Tibial artery (tissue), 4 donors: Measurements from ENCODE around the gene UCK2.

ENCODE experiments used
- DNase-seq, 2 donors: peaks; one replicate each; pipeline ENCODE4 v3.0.0-alpha.2; 2019
- H3K27ac ChIP-seq, 2 donors: fragments of 200-600 bp; sonication (generic) in 1 of 2; 1 replicate in 1 of 2; 2 replicates in 1 of 2; pipeline ENCODE4 v1.5.1; 2018 to 2019; ENCODE audit warnings: mild to moderate bottlenecking in 1 of 2
- H3K27me3 ChIP-seq, 2 donors: fragments of 200-600 bp; sonication (generic) in 1 of 2; one replicate each; pipeline versions ENCODE4 v1.5.1 to v1.6.0; 2016 to 2019
- H3K36me3 ChIP-seq, 3 donors: fragments of 200-600 bp; sonication (generic) in 2 of 3; one replicate each; pipeline ENCODE4 v1.5.1; 2016 to 2019; ENCODE audit warnings: mild to moderate bottlenecking in 2 of 3
- H3K4me1 ChIP-seq, 4 donors: fragments of 200-600 bp; sonication (generic) in 2 of 4; 1 replicate in 3 of 4; 2 replicates in 1 of 4; pipeline ENCODE4 v1.5.1; 2016 to 2019
- H3K4me3 ChIP-seq, 2 donors: fragments of 200-600 bp; sonication (generic) in 1 of 2; 1 replicate in 1 of 2; 2 replicates in 1 of 2; pipeline ENCODE4 v1.5.1; 2018 to 2019; ENCODE audit warnings: mild to moderate bottlenecking in 2 of 2
- H3K9me3 ChIP-seq, 3 donors: fragments of 200-600 bp; sonication (generic) in 1 of 3; one replicate each; pipeline ENCODE4 v1.5.1; 2016 to 2019
- intact Hi-C: fragments of 100-400 bp; cut with DNase I; formaldehyde crosslinking; loops from one replicate; pipeline ENCODE4 v1.15.0; 2023; ENCODE audit warnings: low total_unique reads
- TF ChIP-seq, protein P1 (sequence below), 2 experiments: fragments of 200-600 bp in 1 of 2; fragments of 450-650 bp in 1 of 2; IDR thresholded peaks; one replicate each; pipeline ENCODE4 v1.5.1; 2017 to 2019; ENCODE audit warnings: antibody characterized with exemption in 2 of 2, mild to moderate bottlenecking in 1 of 2, moderate library complexity in 1 of 2

The UCK2 gene

DNA sequence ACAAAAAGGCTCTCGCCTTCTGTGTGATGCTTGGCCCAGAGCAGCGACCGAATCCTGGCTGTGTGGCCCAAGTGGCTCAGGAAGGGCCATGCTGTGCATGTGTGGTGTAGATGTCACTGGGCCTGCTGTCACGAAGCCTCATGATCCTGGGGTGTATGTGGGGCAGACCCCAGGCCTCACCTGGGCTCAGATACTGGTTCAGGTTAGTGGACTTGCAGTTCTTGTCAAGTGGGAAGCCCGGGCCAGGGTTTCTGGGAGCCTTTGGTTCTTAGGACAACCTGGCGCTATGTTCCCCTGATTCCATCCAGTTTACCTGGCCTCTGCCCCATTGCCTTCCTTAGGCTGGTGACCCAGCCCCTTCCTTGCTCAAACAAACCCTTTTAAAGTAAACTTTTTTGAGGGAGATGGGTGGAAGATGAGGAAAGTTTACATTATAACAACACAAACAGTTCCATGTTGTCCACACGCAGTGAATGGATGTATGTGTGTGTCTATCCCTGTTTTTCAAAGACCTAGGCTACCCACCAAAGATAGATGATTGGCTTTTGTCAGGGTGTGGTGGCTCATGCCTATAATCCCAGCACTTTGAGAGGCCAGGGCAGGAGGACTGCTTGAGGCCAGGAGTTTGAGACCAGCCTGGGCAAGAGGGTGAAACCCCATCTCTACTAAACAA lies 84.3 kb downstream of the UCK2 start:
- peaks cover 12 to 43% (median 19%) of the 10 kb centered on the region in 3 donors for H3K36me3 ChIP-seq
- intact Hi-C loops, result loop anchor here (2.0 to 5.0 kb wide), 3 partner anchors 194 to 524 kb away; no protein-coding TSS in a partner anchor
- no peak overlapping the region for H3K27ac ChIP-seq
- no peak overlapping the region for H3K4me3 ChIP-seq
- no peaks in the 10 kb centered on the region for H3K27me3 ChIP-seq
- DNase-seq, result no peak
- peaks cover 0 to 5% (median 2%) of the 10 kb centered on the region in 4 donors for H3K4me1 ChIP-seq
- no peaks in the 10 kb centered on the region for H3K9me3 ChIP-seq
- TF ChIP-seq, protein P1, sequence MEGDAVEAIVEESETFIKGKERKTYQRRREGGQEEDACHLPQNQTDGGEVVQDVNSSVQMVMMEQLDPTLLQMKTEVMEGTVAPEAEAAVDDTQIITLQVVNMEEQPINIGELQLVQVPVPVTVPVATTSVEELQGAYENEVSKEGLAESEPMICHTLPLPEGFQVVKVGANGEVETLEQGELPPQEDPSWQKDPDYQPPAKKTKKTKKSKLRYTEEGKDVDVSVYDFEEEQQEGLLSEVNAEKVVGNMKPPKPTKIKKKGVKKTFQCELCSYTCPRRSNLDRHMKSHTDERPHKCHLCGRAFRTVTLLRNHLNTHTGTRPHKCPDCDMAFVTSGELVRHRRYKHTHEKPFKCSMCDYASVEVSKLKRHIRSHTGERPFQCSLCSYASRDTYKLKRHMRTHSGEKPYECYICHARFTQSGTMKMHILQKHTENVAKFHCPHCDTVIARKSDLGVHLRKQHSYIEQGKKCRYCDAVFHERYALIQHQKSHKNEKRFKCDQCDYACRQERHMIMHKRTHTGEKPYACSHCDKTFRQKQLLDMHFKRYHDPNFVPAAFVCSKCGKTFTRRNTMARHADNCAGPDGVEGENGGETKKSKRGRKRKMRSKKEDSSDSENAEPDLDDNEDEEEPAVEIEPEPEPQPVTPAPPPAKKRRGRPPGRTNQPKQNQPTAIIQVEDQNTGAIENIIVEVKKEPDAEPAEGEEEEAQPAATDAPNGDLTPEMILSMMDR (IDR thresholded peaks at IDR 0.05), result no peak

DNA sequence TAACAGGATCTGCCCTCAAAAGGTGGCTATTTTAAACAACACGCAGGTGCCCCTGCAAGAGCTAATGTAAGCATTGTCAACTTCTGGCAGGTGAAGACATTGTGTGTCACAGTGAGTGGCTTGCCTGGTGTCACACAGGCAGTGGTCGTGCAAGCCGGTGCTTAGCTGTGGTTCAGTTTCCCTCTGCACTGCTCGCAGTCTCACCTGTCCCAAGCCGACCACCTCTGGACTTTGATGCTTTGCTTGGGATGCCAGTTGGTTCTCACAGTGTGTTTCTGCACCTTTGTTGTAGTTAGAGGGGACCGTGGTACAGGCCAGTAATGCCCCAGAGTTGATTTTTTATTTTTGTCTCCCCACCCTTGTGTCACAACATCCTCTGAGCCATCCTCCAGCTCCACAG lies 85.2 kb downstream of the UCK2 start:
- Histone ChIP-seq H3K4me3 (no peak overlapping the region), H3K9me3 (no peaks in the 10 kb centered on the region), H3K36me3 (peaks cover 6 to 35% (median 16%) of the 10 kb centered on the region in 3 donors), H3K27me3 (no peaks in the 10 kb centered on the region), H3K4me1 (peaks cover 0 to 5% (median 2%) of the 10 kb centered on the region in 4 donors), H3K27ac (no peak overlapping the region)
- DNase-seq, result no peak
- TF ChIP-seq, protein P1 (IDR thresholded peaks at IDR 0.05), result no peak
- intact Hi-C loops, result loop anchor here (2.0 to 5.0 kb wide), 3 partner anchors 195 to 525 kb away; no protein-coding TSS in a partner anchor

DNA sequence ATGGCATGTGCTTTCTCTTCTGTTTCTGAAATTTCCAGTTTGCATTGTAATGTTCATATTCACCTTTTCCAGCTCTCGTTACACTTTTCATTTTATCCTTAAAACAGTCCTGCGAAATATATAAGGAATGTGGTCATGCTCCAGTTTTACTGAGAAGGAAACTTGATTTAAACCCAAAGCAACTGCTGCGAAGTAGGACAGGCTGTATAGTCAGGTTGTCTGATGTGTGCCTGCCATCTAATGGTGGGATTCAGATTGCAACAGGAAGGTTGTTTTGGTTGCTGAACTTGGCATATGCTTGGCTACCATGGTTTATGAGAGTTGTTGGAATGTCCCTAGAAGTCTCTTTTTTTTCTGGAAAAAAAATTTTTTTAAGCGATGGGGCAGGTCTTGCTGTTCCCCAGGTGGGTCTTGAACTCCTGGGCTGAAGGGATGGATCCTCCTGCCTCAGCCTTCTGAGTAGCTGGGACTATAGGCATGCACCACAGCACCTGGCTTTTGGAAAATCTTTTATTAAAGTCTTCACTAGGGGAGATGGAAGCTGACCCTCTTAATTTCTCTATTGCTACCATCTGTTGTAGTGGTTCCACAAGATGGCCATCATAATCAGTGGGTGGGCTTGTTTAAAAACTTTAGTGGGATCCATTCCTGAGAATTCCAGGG lies 86.9 kb downstream of the UCK2 start:
- H3K36me3 ChIP-seq, result peaks cover 0 to 19% (median 7%) of the 10 kb centered on the region in 3 donors
- no peaks in the 10 kb centered on the region for H3K9me3 ChIP-seq
- H3K27ac ChIP-seq, result no peak overlapping the region
- peaks cover 0 to 5% (median 2%) of the 10 kb centered on the region in 4 donors for H3K4me1 ChIP-seq
- no peaks in the 10 kb centered on the region for H3K27me3 ChIP-seq
- TF ChIP-seq, protein P1 (IDR thresholded peaks at IDR 0.05), result peak; percentile 84 to 92
- peak in 1 of 2 donors; percentile 70 for DNase-seq
- intact Hi-C loops, result loop anchor here (5.0 kb wide), 2 partner anchors 197 to 527 kb away; no protein-coding TSS in a partner anchor
- no peak overlapping the region for H3K4me3 ChIP-seq

DNA sequence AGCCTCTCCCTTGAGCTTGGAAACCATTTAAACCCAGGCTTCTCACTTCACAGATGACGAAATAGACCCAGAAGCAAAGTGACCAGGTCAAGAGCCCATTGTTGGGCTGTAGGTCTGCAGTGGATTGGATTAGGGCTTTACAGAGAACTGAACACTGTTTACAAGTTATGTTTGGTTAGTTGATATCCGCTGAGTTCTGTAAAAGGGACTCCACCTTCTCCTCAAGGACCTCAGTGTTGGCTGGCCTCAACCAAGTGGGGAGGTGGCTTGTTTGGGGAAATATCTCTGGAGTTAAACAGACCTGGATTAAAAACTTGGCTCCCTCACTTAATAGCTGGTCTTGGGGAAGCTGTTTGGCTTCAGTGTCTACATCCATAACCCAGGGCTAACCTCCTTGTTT lies 88.1 kb downstream of the UCK2 start:
- Histone ChIP-seq H3K9me3 (no peaks in the 10 kb centered on the region), H3K27me3 (no peaks in the 10 kb centered on the region), H3K27ac (no peak overlapping the region), H3K36me3 (peaks cover 0 to 7% (median 0%) of the 10 kb centered on the region in 3 donors), H3K4me3 (no peak overlapping the region), H3K4me1 (peaks cover 0 to 5% (median 2%) of the 10 kb centered on the region in 4 donors)
- no peak for DNase-seq
- intact Hi-C loops, result no loop called here
- TF ChIP-seq, protein P1 (IDR thresholded peaks at IDR 0.05), result no peak

DNA sequence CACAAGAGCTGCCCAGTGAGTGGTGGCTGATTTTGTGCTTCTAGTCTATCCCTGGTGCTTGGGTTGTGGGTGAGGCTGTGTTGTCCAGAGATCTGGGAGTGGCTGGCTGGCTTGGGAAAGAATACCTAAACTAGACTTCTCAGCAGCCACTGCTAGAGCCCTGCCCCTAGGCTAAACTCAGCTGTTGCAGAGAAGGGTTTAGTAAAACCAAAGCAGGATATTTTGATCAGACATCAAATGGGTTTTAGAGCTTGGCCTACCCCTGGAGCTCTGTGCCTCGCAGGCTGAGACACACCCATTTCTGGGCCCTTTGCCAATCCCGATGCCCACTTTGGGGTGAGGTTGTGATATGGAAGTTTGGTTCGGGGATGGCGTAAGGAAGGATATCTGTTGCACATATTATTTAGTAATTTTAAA lies 88.5 kb downstream of the UCK2 start:
- H3K4me3 ChIP-seq, result no peak overlapping the region
- no peak overlapping the region for H3K27ac ChIP-seq
- peaks cover 0 to 5% (median 2%) of the 10 kb centered on the region in 4 donors for H3K4me1 ChIP-seq
- H3K36me3 ChIP-seq, result peaks cover 0 to 4% (median 0%) of the 10 kb centered on the region in 3 donors
- DNase-seq, result no peak
- TF ChIP-seq, protein P1 (IDR thresholded peaks at IDR 0.05), result no peak
- no peaks in the 10 kb centered on the region for H3K27me3 ChIP-seq
- intact Hi-C loops, result no loop called here
- no peaks in the 10 kb centered on the region for H3K9me3 ChIP-seq
